ENCODE results near the gene MYL6B. TPM values are rescaled to one million over a fixed set of nuclear protein-coding genes. Genes with fewer than 3 reads are reported as not detected.
"Not testable (repeated sequence)": the region's sequence is repeated elsewhere in the genome, so short reads cannot be mapped to it uniquely, and the experiment has no call there.

MYL6B gene
- total RNA-seq, 1 donor from 2014 or later, result 27.4 TPM

GRCh38 chr12:56155256-56155845, 3.0 kb downstream of the MYL6B start:
- Histone ChIP-seq H3K36me3 (ENCODE audit: control insufficient read depth, insufficient read depth, low read length) (peaks cover 7% of the 10 kb centered on the region), H3K27me3 (ENCODE audit: control insufficient read depth, insufficient read depth, low read length) (no peaks in the 10 kb centered on the region), H3K4me3 (ENCODE audit: low read depth, low read length) (no peak overlapping the region)
- DNase-seq (ENCODE audit: low read depth) (no peak), FAIRE-seq (no peak)
- TF ChIP-seq, protein P1, sequence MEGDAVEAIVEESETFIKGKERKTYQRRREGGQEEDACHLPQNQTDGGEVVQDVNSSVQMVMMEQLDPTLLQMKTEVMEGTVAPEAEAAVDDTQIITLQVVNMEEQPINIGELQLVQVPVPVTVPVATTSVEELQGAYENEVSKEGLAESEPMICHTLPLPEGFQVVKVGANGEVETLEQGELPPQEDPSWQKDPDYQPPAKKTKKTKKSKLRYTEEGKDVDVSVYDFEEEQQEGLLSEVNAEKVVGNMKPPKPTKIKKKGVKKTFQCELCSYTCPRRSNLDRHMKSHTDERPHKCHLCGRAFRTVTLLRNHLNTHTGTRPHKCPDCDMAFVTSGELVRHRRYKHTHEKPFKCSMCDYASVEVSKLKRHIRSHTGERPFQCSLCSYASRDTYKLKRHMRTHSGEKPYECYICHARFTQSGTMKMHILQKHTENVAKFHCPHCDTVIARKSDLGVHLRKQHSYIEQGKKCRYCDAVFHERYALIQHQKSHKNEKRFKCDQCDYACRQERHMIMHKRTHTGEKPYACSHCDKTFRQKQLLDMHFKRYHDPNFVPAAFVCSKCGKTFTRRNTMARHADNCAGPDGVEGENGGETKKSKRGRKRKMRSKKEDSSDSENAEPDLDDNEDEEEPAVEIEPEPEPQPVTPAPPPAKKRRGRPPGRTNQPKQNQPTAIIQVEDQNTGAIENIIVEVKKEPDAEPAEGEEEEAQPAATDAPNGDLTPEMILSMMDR (IDR thresholded peaks at IDR 0.05; ENCODE audit: insufficient read depth, low read length, severe bottlenecking), result no peak

- peaks cover 20% of the 10 kb centered on the region for H3K36me3 ChIP-seq (ENCODE audit: control insufficient read depth, insufficient read depth, low read length)
- H3K27me3 ChIP-seq (ENCODE audit: control insufficient read depth, insufficient read depth, low read length); FAIRE-seq: not testable (repeated sequence)
- peak overlapping the region; percentile 98 for H3K4me3 ChIP-seq (ENCODE audit: low read depth, low read length)
- DNase-seq (ENCODE audit: low read depth), result peak; percentile 59
These were observed 4.2 kb downstream of the MYL6B start for GRCh38 chr12:56156464-56157200.

- TF ChIP-seq, protein P1 (IDR thresholded peaks at IDR 0.05; ENCODE audit: insufficient read depth, low read length, severe bottlenecking), result peak; percentile 58
- peaks cover 24% of the 10 kb centered on the region for H3K36me3 ChIP-seq (ENCODE audit: control insufficient read depth, insufficient read depth, low read length)
- peak overlapping the region; percentile 98 for H3K4me3 ChIP-seq (ENCODE audit: low read depth, low read length)
- H3K27me3 ChIP-seq (ENCODE audit: control insufficient read depth, insufficient read depth, low read length), result no peaks in the 10 kb centered on the region
- no peak for FAIRE-seq
- DNase-seq (ENCODE audit: low read depth), result peak; percentile 68
These were observed 5.0 kb downstream of the MYL6B start for GRCh38 chr12:56157201-56158028.

DNA sequence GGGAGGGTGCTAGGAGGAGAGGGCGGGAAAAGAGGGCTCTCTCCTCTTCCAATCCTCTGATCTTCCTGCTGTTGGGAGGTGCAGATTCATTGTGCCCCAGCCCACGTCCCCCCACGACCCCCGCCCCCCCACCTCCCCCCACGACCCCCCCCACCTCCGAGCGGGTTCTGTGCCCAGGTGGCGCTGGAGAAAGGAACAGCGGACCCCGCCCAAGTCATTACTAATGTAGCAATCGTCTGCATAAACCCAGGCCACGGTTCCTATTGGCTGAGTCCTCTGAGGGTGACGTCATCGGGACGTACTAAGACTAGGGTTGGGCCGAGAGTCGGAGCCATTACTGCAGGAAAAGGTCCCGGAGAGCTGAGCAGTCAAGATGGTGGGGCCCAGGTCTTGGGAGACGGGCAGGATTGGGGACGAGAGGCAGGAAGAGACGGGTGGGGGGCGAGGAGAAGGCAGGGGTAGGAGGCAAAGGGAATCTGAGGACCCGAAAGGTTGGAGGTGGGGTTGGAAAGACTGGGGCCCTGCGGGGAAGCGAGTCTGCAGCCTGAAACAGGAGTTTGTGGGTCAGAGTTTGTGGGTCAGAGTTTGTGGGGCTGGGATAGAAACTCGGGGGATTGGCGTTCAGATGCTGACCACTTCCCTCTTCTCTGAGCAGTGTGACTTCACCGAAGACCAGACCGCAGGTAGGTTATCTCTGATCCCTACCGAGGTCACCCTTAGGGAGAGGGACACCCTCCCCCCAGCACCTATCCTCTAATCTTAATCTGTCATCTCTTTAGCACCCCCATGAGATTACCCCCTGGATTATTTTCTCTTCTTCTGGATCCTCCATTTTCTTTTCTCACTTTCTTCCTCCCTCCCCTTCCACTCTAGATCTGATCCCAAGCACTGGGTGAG, 5.9 kb downstream of the MYL6B start, which contains the start of gene MYL6:
MYL6 (plus strand) TSS at position 331 of the 897 bp plus-strand sequence; CDS start at position 374, 43 bp downstream.
- Histone ChIP-seq H3K27me3 (ENCODE audit: control insufficient read depth, insufficient read depth, low read length) (no peaks in the 10 kb centered on the region), H3K4me3 (ENCODE audit: low read depth, low read length) (peak within 1 kb of the TSS; percentile 98), H3K36me3 (ENCODE audit: control insufficient read depth, insufficient read depth, low read length) (peaks cover 27% of the 10 kb centered on the region)
- TF ChIP-seq, protein P1 (IDR thresholded peaks at IDR 0.05; ENCODE audit: insufficient read depth, low read length, severe bottlenecking), result no peak
- FAIRE-seq (no peak), DNase-seq (ENCODE audit: low read depth) (peak; percentile 96)

- H3K4me3 ChIP-seq (ENCODE audit: low read depth, low read length), result peak overlapping the region; percentile 98
- DNase-seq (ENCODE audit: low read depth) (peak; percentile 65), FAIRE-seq (no peak)
- H3K36me3 ChIP-seq (ENCODE audit: control insufficient read depth, insufficient read depth, low read length), result peaks cover 29% of the 10 kb centered on the region
- TF ChIP-seq, protein P1 (IDR thresholded peaks at IDR 0.05; ENCODE audit: insufficient read depth, low read length, severe bottlenecking), result no peak
- no peaks in the 10 kb centered on the region for H3K27me3 ChIP-seq (ENCODE audit: control insufficient read depth, insufficient read depth, low read length)
These were observed 6.6 kb downstream of the MYL6B start for GRCh38 chr12:56158926-56159461.
